NT2/D1 (cell line): ENCODE measurements around the gene GNA12.

Experiments used
- SUZ12 ChIP-seq: IDR thresholded peaks from 2 replicates; pipeline ENCODE4 v1.6.1; 2011; ENCODE audit not compliant: insufficient read length, insufficient read depth; ENCODE audit errors: extremely low read depth
- ZNF274 ChIP-seq: IDR thresholded peaks from 2 replicates; pipeline ENCODE4 v1.6.1; 2011; ENCODE audit warnings: mild to moderate bottlenecking, low read depth, low read length

- TF ChIP-seq ZNF274 (no peak), SUZ12 (no peak)
These were observed 62.0 kb downstream of the GNA12 start for GRCh38 chr7:2782121-2782520.
